GM18867 (cell line): Measurements from ENCODE around the gene LCTL.

Experiments
- ATAC-seq: cut with Tn5 transposase; IDR thresholded peaks from one replicate; pipeline ENCODE4 v1.9.1; 2021; ENCODE audit warnings: mild to moderate bottlenecking, moderate library complexity; ENCODE audit not compliant: unreplicated experiment

Gene LCTL

GRCh38 chr15:66567897-66568296 lies 2.1 kb upstream of the LCTL start:
- no peak for ATAC-seq

GRCh38 chr15:66566963-66567531 lies 1.2 kb upstream of the LCTL start:
- ATAC-seq, result no peak

- no peak for ATAC-seq
These were observed 607 bp downstream of the LCTL start for GRCh38 chr15:66565141-66565641.

GRCh38 chr15:66564136-66565041 lies 1.4 kb downstream of the LCTL start:
- ATAC-seq, result no peak

- ATAC-seq, result no peak
These were observed 2.2 kb downstream of the LCTL start for GRCh38 chr15:66563566-66564110.

- ATAC-seq, result no peak
These were observed 2.7 kb downstream of the LCTL start for GRCh38 chr15:66563126-66563525.

- no peak for ATAC-seq
These were observed 4.8 kb downstream of the LCTL start for GRCh38 chr15:66560856-66561525.

- ATAC-seq, result no peak
These were observed 7.5 kb downstream of the LCTL start for GRCh38 chr15:66558271-66558670.

GRCh38 chr15:66555685-66556084 lies 10.1 kb downstream of the LCTL start:
- no peak for ATAC-seq

- ATAC-seq, result no peak
These were observed 20.5 kb downstream of the LCTL start for GRCh38 chr15:66545255-66545654.

GRCh38 chr15:66542896-66543295 lies 22.9 kb downstream of the LCTL start:
- no peak for ATAC-seq

- ATAC-seq, result no peak
These were observed 30.7 kb downstream of the LCTL start for GRCh38 chr15:66535056-66535455.

- ATAC-seq, result no peak
These were observed 41.0 kb downstream of the LCTL start for GRCh38 chr15:66524838-66525237.

- ATAC-seq, result no peak
These were observed 41.9 kb downstream of the LCTL start for GRCh38 chr15:66523926-66524325.

GRCh38 chr15:66515901-66516322 lies 49.9 kb downstream of the LCTL start:
- no peak for ATAC-seq

- no peak for ATAC-seq
These were observed 51.2 kb downstream of the LCTL start for GRCh38 chr15:66514586-66514985.

GRCh38 chr15:66508293-66508883 lies 57.4 kb downstream of the LCTL start:
- ATAC-seq, result no peak

- no peak for ATAC-seq
These were observed 60.0 kb downstream of the LCTL start for GRCh38 chr15:66505818-66506217.

- no peak for ATAC-seq
These were observed 60.4 kb downstream of the LCTL start for GRCh38 chr15:66505430-66505811.

- peak; percentile 75 for ATAC-seq
These were observed 61.0 kb downstream of the LCTL start, which contains the start of the genes RPL4 and ZWILCH for GRCh38 chr15:66504563-66505429. TSS of gene RPL4 (minus strand) at chr15:66504855. CDS start at chr15:66504790, 65 bp downstream. TSS of gene ZWILCH (plus strand) at chr15:66505326. CDS start at chr15:66505339, 13 bp downstream.
